GM21381 (cell line): ENCODE data around the gene MATN1.

Source experiments
- ATAC-seq: cut with Tn5 transposase; IDR thresholded peaks from one replicate; pipeline ENCODE4 v1.9.1; 2021; ENCODE audit warnings: mild to moderate bottlenecking, moderate library complexity; ENCODE audit not compliant: unreplicated experiment

Gene MATN1

DNA sequence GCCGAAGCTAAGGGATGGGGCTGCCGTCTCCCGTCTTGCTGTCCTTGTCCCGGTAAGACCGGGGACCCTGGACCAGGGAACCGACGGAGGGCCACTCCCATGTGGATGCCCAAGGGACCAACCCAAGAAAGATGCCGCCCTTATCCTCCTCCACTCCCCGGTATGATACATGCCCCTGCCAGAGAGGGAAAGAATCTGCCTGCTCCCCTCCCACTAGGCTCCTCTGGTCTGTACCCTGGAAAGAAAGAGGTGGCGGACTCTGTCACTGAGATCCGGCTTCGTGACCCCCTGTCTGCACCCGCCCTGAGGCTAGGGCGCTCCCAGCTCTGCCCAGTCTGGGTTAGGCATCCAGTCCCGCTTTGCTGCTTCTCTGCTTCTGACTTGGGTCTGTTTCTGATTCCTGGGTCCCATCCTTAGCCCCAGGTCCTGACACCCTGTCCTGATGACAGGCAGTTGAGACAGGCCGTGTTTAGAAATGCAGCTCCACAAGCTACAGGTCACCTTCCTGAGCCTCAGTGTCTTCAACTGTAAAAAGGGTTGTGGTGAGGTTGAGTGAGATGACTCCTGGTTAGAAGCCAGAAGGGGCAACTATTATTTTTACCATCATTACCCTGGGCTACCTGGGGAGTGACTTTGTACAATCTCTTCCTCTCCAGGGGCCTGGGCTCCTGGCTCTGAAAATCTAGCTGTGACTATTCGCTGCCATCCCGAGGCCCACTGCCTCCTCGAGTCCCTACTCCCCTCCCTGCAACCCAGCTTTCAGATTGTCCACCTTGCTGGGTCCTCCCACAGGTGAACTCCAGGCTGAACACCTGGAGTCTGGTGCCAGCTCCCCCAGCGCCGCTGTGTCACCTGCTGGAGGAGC lies 3.7 kb downstream of the MATN1 start:
- ATAC-seq = no peak

DNA sequence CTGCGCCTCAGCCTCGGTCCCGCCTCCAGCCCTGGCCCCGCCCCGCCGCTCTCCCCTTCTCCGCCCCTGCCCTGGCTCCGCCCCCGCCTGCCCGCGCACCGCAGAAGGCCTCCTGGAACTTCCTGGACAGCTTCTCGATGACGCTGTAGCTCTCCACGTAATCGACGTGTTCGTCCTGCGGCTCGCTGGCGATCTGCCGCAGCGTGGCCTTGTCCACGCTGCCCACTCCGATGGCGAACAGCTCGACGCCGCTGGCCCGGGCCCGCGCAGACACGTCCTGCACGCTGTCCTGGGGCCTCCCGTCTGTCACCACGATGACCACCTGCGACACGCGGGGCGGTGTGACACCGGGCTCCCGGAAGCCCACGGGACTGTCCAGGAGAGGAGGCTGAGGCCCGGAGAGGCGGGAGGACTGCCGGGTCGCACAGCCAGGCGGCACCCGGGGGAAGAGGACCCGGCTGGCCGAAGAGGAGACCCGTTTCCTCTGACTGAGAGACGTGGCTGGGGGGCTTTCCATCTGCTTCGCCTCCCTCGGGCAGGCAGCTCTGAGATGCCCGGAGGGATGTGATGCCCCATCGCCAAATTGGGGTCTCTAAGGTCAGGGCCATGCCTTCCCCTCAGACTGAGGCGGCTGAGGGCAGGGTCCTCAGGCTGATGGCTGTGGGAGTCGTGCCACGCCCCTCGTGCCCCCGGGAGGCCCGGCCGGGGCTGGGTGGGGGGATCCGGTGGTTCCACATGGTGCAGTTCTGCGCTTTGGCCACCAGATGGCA lies 4.6 kb downstream of the MATN1 start:
- ATAC-seq = peak; percentile 55

DNA sequence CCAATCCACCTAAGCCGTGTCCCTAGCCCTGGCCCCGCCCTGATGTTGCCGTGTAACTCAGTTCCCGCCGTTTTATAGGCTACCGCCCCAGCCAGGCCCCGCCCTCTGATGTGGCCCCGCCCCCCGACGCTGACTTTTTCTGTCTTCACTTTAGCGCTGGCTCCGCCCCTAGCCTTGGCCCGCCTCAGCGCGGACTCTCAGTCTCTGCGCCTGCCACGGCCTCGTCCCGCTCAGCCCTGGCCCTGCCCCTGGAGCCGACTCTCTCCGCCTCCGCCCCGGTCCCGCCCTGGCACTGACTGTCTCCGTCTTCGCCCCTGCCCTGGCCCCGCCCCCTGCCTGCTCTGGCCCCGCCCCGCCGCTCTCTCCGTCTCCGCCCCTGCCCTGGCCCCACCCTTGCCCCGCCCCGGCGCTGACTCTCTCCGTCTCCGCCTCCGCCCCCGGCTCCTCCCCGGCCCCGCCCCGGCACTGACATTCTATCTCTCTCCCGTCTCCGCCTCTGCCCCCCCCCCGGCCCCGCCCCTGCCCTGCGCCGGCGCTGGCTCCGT lies 5.2 kb downstream of the MATN1 start:
- peak; percentile 85 for ATAC-seq

DNA sequence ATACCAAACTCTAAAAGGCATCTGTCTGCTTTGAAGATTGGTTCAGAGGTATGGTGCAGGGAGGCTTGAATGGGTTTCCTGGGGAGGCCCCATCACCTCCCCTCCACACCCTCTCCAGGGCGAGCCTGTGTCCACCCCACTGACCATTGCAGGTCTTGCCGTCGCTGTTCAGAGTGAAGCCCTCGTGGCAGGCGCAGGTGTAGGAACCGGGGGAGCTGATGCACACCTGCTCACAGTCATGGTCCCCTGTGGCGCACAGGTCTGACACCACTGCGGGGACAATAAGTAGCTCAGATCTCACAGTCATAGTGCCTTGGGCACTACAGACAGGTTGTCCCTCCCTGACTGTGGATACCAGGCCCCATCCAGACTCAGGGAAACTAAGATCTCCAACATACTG lies 6.7 kb downstream of the MATN1 start:
- ATAC-seq = no peak

DNA sequence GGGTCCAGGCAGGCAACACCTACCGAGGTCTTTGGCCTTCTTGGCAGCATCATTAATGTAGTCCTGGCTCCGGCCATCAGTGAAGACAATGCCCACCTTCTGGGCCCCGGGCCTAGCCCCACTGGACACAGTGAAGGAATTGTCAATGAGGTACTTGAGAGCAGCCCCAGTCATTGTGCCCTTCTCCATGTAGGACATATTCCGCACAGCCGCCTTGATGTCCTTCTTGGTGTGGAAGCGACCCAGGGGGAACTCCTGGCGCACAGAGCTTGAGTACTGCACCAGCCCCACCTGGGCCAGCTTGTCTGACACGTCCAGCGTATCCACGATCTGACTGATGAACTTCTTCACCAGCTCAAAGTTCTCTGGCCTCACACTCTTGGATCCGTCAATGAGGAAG lies 7.5 kb downstream of the MATN1 start:
- ATAC-seq = no peak

DNA sequence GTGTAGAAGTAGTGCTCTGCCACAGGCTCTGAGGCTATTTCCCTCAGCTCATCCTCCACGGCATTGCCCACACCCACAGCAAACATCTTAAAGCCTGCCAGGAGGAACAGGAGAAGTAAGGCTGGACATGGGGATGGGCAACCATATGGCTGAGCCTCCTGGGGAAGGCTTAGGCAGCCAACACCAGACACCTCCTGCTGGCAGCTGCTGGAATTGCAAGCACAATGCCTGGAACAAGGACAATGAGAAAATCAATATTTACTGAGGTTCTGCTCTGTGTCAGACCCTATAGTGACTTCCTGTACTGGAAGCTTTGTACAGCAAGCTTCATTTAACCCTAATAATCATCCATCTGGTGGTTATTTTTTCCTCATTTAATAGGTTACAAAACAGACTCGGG lies 8.2 kb downstream of the MATN1 start:
- ATAC-seq = no peak

DNA sequence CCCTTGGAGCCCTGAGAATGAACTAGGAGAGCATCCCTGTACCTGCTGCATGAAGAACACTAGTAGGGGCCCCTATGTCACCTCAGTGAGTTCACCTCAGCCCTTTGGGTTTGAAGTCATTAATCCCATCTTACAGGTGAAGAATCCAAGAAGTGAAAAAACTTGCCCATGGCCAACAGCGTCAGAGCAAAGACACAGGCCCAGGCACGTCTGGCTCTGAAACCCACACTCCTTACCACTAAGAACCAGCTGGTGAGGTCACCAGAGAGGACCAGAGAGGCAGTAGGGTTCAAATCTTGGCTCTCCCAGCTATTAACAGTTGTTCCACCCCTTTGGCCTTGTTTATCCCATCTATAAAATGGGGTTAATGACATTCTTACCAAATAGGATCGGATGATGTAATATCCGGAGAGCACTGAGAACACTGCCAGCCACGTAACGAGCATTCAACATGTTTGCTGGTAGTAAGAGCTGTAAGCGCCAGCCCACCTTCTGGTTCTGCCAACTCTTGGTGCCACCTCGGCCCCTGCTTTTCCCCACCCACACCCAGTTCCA lies 8.8 kb downstream of the MATN1 start:
- ATAC-seq = no peak

DNA sequence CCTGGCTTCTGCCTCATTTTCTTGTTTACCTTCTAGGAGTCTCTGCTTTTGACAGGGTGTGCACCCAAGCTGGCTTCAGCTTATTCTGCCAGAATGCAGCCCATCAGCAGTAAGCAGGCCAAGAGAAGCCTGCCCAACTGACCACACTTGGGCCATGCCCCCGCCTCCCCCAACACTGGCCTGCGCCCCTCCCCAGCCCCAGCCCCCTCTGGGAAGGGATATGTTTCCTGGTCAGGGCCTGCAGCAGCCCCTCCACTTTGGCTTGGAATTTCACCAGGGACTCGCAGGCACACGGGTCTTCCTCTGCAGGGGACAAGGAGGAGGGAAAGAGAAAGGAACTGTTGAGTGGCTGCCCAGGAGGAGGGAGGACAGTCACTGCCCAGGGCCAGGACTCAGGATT lies 9.4 kb downstream of the MATN1 start:
- ATAC-seq = no peak

DNA sequence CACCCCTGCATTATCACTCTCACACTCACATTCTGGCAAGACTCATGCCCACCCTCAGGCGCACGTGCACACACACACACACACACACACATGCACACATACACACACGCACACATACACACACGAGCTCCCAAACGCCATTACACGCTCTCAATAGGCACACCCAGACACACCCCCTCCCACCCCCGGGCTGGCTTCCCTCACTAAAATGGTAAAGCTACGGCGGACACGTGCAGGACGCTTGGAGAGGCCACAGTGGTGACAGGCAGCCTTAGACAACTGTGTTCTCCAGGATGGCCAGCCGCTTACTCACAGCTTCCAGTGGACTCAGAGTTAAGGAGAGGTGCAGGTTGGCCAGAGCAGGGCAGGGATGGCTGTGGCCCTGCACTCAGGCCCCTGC lies 10.1 kb downstream of the MATN1 start:
- no peak for ATAC-seq

DNA sequence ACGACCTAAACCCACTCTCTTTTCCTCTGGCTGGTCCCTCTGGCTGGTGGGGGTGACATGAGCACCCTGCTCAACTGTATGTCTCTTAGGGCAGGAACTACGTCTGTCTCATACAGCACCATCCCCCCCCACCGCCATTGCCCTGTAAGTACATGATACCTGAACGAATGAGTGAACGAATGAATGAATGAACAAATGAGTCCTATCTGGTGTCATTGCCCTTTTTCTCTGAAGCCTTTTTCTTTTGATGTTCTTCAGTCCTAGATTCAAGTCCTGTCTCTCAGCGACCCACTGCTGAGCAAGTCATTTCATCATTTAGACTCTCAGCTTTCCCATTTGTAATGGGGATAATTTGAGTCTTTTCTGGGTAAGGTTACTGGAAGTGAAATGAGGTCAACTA lies 10.8 kb downstream of the MATN1 start:
- ATAC-seq = no peak

DNA sequence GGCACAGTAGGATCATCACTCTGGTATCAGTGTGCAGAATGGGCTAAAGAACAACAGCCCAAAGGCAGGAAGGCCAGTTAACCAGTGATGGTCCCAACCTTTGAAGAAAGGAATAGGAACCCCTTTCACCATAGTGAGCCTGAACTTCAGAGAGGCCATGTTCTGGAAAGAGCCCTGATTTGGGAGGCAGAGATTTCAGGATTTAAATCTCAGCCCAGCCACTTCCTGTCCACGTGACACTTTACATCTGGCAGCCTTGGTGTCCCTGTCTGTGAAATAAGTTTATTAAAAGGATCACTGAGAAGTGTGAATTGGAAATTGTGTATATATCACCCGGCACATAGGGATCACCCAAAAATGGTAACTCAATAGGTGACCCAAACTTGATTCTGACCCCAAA lies 13.0 kb downstream of the MATN1 start:
- ATAC-seq = no peak

DNA sequence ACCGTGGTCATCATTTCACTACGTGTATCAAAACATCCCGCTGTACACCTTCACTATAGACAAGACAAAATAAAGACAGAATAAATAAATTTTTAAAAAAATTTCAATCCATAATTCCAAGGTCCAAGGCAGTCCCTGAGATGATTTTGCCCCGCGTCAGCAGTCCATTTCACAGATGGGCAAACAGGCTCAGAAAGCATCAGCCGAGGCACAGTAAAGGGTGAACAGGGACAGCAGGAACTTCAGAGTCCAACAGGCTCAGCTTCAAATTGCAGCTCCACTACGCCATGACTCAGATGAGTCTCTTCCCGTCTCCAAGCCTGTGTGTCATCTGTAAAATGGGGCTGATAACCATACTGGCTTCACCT lies 15.0 kb downstream of the MATN1 start:
- ATAC-seq = no peak

DNA sequence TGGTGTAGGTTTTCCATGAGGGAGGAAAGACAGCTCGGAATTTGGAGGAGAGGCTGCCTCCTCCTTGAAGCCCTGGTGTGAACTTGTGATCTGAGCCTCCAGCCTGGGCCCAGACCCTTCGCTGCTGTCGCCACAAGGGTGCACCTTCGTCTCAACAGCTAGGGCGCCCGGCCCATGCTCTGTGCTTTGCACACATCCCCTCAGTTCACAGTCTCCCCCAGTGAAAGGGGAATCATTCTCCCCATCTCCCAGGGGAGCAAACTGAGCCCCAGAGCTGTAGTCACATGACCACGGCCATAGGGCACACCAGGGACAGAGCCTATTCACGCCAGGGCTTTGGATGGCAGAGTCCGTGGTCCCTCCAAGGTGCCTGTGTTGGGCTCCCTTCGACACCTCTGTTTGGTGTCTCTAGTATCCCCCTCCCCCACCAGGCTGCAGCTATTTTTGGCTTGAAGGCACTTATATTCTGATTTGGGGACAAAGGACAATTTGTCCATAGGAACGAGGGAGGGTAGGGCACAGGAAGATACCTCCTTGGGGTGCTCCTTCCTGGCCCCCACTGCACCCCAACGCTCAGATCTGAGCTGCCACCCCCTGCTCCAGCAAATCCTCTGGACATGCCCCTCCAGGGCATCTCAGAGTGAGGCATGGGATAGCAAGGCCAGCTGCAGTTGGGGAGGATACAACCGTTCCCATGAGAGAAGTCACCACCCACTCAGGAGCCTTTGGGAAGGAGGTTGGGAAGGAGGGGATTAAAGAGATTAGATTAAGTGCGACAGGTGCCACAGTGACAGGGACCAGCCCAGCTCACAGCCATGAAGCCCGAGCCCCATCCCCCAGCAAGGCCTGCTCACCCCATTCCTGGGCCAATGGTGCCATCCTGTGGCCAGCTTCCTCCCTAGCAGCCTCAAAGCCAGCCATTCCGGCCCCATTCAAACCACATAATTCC lies 15.7 kb downstream of the MATN1 start:
- no peak for ATAC-seq

DNA sequence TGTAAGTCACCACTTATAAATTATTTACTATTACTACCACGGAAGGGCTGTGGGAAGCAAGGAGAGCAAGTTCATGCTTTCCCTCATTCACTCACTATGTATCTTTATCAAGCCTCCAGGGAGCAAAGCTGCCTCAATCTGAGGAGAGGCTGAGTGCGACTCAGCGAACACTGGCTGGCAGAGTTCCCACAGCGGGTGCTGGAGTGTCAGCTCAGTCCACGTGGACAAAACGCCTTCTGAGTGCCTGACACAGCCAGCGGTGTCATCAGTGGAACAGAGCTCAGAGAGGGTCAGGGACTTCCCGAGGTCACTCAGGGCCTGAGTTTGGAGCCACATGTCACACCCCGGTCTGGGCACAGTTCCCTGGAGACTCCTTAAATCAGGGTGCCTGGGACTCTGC lies 16.9 kb downstream of the MATN1 start:
- no peak for ATAC-seq

DNA sequence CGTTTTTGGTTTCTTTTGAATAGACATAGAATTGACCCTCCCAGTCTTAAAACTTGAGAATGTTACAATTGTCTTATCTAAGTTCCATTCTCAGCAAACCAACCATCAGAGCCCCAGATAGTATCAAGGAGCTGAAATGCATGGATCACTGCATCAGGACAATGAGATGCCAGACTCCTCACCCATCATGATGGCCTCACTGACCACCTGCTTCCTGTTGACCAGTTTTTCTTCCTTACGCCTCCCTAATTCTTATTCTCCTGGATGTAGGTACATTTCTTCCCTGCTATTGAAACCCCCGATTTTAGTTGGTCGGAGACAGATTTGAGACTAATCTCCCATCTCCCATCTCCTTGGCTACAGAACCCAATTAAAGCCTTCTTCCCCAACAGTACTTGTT lies 17.7 kb downstream of the MATN1 start:
- no peak for ATAC-seq

DNA sequence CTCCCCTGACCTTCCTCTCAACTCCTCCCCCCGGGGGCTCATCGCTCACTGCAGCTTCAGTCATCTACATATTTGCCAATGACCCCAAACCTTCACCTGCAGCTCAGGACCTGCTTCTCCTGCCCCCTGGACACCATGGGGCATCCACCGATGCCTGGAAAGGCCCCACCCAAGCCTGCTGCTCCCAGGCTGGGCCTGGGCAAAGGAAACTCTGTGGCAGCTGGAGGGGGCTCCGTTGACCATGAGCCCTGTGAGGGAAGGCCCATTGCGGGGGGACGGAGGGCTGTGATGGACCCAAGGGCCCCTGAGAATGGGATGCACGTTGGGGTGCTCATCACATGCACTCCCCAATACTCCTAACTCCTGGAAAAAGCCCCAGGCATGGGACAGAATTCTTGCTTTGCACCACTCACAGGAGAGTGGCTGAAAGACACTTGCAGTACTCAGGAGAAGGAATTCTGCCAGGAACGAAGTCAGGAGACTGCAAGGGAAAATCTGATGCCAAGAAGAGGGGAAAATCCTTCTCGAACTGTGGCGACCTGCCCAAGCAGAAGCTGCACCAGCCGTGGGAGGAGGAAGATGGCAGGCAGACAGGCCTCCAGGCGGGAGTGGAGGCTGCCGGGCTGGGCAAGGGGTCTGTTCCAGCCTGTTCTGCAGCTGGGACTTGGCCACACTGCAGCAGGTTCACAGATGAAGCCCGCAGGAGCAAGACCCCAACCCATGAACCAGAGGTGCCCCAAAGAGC lies 18.4 kb downstream of the MATN1 start:
- ATAC-seq = no peak

DNA sequence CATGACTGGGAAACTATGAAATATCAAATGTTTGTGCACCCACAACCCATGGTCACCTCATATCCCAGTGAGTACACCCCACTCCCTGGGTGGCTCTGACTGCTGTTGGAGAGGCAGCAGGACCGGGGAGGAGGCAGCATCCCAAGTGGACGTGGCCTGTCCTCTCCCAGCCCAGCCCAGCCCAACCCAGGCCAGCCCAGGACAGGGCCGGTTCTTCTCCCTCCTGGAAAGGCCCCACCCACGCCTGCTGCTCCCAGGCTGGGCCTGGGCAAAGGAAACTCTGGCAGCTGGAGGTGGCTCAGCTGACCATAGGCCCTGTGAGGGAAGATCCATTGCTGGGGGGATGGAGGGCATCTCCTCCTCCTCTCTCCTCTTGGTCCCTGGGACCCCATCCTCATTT lies 19.1 kb downstream of the MATN1 start:
- ATAC-seq = no peak

DNA sequence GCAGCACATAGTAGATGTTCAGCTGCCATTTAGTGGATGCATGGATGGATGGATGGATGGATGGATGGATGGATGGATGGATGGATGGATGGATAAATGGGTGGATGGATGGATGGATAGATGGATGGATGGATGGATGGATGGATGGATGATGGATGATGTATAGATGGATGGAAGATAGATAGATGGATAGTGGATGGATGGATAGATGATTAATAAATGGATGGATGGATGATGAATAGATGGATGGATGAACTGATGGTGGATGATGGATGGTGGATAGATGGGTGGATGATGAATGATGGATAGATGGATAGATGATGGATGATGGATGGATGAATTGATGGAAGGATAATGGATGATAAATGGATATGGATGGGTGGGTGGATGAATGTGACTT lies 20.6 kb downstream of the MATN1 start:
- ATAC-seq = no peak

DNA sequence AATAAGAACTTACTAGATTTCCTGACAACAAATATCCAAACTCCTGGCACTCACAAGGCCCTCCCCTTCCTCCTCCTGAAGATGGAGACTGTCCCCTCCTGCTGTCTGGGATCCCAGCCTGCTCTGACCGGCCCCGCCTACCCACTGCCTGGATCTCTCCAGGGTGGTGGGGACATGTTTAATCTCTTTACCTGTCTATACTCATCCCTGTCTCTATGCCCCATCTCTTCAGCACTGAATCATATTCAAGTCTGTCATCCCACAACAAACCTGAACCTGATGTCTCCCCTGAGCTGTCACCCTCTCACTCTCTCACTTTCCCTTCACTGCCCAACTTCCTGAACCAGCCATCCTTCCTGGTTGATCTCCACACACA lies 22.1 kb downstream of the MATN1 start:
- no peak for ATAC-seq
